ENCODE data around the gene CFAP91.

CFAP91 gene

GRCh38 chr3:119662604-119663373 lies 40.0 kb upstream of the CFAP91 start:
- H3K4me1 ChIP-seq (ENCODE audit: insufficient read depth, low read length, poor library complexity, severe bottlenecking) = no peaks in the 10 kb centered on the region
- H3K4me3 ChIP-seq (ENCODE audit: low read length, poor library complexity, severe bottlenecking) = no peak overlapping the region
- H3K9ac ChIP-seq (ENCODE audit: low read depth, low read length, poor library complexity, severe bottlenecking) = no peak overlapping the region

DNA sequence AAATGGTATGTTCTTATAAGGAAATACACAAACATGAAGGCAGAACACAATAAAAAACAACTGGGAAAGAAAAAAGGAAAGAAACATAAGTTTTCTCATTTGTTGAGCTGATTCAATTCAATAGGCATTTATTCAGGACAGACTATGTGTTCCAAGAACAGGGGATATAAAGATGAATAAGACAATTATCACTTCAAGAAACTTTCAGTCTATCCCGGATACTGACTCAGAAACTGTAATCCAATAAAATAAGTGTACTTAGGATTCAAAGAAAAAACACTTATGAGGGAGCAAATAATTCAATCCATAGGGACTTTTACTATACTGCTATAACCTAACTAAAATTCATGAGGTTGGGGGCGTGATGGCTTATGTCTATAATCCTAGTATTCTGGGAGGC lies 38.9 kb upstream of the CFAP91 start:
- Histone ChIP-seq H3K9me2 (replicated peaks; ENCODE audit: low read depth, low read length) (no peaks in the 10 kb centered on the region), H2AFZ (ENCODE audit: low read length) (no peak overlapping the region), H3K36me3 (ENCODE audit: insufficient read depth, low read length) (peaks cover under 1% of the 10 kb centered on the region; the same call in 1 of the 2 replicates), H3K9me3 (ENCODE audit: insufficient read depth, low read depth, low read length) (no peaks in the 10 kb centered on the region), H3K79me2 (ENCODE audit: insufficient read depth, low read length) (no peaks in the 10 kb centered on the region), H3F3A (ENCODE audit: low read depth) (no peaks in the 10 kb centered on the region), H3K4me3 (ENCODE audit: low read length, poor library complexity, severe bottlenecking) (no peak overlapping the region), H3K27me3 (ENCODE audit: insufficient read depth, low read length, poor library complexity, severe bottlenecking) (no peaks in the 10 kb centered on the region), H4K20me1 (ENCODE audit: insufficient read depth, low read length, poor library complexity, severe bottlenecking) (no peaks in the 10 kb centered on the region), H3K9ac (ENCODE audit: low read depth, low read length, poor library complexity, severe bottlenecking) (no peak overlapping the region), H3K4me1 (ENCODE audit: insufficient read depth, low read length, poor library complexity, severe bottlenecking) (no peaks in the 10 kb centered on the region), H3K4me2 (ENCODE audit: low read depth, low read length, poor library complexity, severe bottlenecking) (no peak overlapping the region)
- TF ChIP-seq CTCF (conservative IDR thresholded peaks at IDR 0.05; ENCODE audit: low read length) (no peak), EZH2phosphoT487 (IDR thresholded peaks at IDR 0.05; ENCODE audit: borderline replicate concordance) (no peak)

More at GRCh38 chr3:119662604-119663373, 40.0 kb upstream of the CFAP91 start:
- H3K4me2 ChIP-seq (ENCODE audit: low read depth, low read length, poor library complexity, severe bottlenecking) = no peak overlapping the region
- H4K20me1 ChIP-seq (ENCODE audit: insufficient read depth, low read length, poor library complexity, severe bottlenecking) = no peaks in the 10 kb centered on the region
- H3K79me2 ChIP-seq (ENCODE audit: insufficient read depth, low read length) = no peaks in the 10 kb centered on the region
- TF ChIP-seq CTCF (conservative IDR thresholded peaks at IDR 0.05; ENCODE audit: low read length) (no peak; the same call in 1 of the 2 replicates), EZH2phosphoT487 (IDR thresholded peaks at IDR 0.05; ENCODE audit: borderline replicate concordance) (no peak)
- H3K36me3 ChIP-seq (ENCODE audit: insufficient read depth, low read length) = no peaks in the 10 kb centered on the region
- H2AFZ ChIP-seq (ENCODE audit: low read length) = no peak overlapping the region
- no peaks in the 10 kb centered on the region for H3K9me2 ChIP-seq (replicated peaks; ENCODE audit: low read depth, low read length)
- no peaks in the 10 kb centered on the region for H3F3A ChIP-seq (ENCODE audit: low read depth)
- H3K27me3 ChIP-seq (ENCODE audit: insufficient read depth, low read length, poor library complexity, severe bottlenecking) = no peaks in the 10 kb centered on the region
- no peaks in the 10 kb centered on the region for H3K9me3 ChIP-seq (ENCODE audit: insufficient read depth, low read depth, low read length)

GRCh38 chr3:119664370-119664769 lies 38.5 kb upstream of the CFAP91 start:
- Histone ChIP-seq H4K20me1 (ENCODE audit: insufficient read depth, low read length, poor library complexity, severe bottlenecking) (no peaks in the 10 kb centered on the region), H3K9ac (ENCODE audit: low read depth, low read length, poor library complexity, severe bottlenecking) (no peak overlapping the region), H3K9me3 (ENCODE audit: insufficient read depth, low read depth, low read length) (no peaks in the 10 kb centered on the region), H3K4me1 (ENCODE audit: insufficient read depth, low read length, poor library complexity, severe bottlenecking) (no peaks in the 10 kb centered on the region), H2AFZ (ENCODE audit: low read length) (no peak overlapping the region), H3K4me3 (ENCODE audit: low read length, poor library complexity, severe bottlenecking) (no peak overlapping the region), H3K36me3 (ENCODE audit: insufficient read depth, low read length) (peaks cover 4% of the 10 kb centered on the region; the same call in 1 of the 2 replicates), H3K4me2 (ENCODE audit: low read depth, low read length, poor library complexity, severe bottlenecking) (no peak overlapping the region), H3K79me2 (ENCODE audit: insufficient read depth, low read length) (no peaks in the 10 kb centered on the region), H3F3A (ENCODE audit: low read depth) (no peaks in the 10 kb centered on the region), H3K27me3 (ENCODE audit: insufficient read depth, low read length, poor library complexity, severe bottlenecking) (no peaks in the 10 kb centered on the region), H3K9me2 (replicated peaks; ENCODE audit: low read depth, low read length) (no peaks in the 10 kb centered on the region)
- TF ChIP-seq CTCF (conservative IDR thresholded peaks at IDR 0.05; ENCODE audit: low read length) = no peak

Data from Loucy (cell line).